Eye (tissue), 1 donor: ENCODE data around the gene CCNYL1.
"Not testable (repeated sequence)": the region's sequence is repeated elsewhere in the genome, so short reads cannot be mapped to it uniquely, and the experiment has no call there.

Experiments used
- DNase-seq: peaks from one replicate; pipeline ENCODE4 v3.0.0-alpha.2; 2015

The CCNYL1 gene

DNA sequence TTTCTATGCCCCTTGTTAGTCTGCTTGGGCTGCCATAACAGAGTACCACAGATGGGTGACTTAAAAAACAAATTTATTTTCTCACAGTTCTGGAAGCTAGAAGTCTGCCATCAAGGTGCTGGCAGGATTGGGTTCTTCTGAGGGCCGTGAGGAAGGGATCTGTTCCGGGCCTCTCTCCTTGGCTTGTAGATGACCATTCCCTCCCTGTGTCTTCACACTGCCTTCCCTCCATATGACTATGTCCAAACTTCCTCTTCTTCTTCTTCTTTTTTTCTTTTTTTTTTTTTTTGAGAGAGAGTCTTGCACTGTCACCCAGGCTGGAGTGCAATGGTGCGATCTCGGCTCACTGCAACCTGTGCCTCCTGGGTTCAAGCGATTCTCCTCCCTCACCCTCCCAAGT, 13.1 kb upstream of the CCNYL1 start:
- no peak for DNase-seq

GRCh38 chr2:207704078-207704477, 7.4 kb upstream of the CCNYL1 start:
- no peak for DNase-seq

GRCh38 chr2:207704671-207705070, 6.8 kb upstream of the CCNYL1 start:
- no peak for DNase-seq

GRCh38 chr2:207706936-207707860, 4.2 kb upstream of the CCNYL1 start:
- no peak for DNase-seq

GRCh38 chr2:207711750-207712530, 500 bp downstream of the CCNYL1 start:
- peak; percentile 75 for DNase-seq

DNA sequence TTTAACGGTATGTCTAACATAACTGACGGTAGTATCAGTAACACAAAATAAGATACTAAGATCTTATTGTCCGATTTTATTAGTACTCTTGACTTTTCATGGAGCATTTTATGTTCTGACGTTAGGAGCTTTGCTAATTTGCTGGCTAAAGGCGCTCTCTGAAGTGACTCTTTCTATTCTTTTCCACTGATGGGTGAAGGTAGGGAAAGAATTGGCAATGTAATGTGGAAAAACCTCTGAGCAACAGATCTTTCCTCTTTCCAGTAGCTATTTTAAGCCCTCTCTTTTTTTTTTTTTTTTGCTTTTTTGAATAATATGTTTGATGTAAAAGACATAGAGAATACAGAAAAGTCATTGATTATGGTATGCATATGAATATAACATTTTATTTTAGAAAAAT, 4.6 kb downstream of the CCNYL1 start:
- no peak for DNase-seq

GRCh38 chr2:207718521-207718920, 7.1 kb downstream of the CCNYL1 start:
- DNase-seq = no peak

DNA sequence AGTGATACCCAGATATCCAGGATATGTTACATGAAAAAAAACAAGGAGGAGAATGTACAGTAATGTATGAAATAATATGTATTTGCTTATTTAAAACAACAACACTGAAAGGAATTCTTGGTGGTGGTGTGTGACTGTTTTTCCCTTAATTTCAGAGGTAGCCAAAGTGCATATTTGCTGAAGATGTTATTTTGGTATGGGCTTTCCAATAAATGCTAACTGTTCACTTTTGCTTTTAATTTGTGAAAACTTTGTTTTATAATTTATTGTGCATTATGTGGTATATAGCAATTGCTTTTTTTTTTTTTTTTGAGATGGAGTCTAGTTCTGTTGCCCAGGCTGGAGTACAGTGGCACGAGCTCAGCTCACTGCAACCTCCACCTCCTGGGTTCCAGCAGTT, 7.6 kb downstream of the CCNYL1 start:
- no peak for DNase-seq

DNA sequence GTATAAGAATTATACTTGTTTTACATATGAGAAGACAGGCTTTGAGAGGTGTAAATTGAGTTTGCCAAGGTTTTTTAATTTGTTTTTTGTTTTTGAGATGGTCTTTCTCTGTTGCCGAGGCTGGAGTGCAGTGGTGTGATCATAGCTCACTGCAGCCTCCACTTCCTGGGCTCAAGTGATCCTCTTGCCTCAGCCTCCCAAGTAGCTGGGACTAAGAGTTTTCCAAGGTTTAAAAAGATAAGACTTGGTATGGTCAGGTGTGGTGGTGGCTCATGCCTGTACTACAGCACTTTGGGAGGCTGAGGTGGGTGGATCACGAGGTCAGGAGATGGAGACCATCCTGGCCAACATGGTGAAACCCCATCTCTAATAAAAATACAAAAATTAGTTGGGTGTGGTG, 8.2 kb downstream of the CCNYL1 start:
- DNase-seq = not testable (repeated sequence)

GRCh38 chr2:207720517-207721187, 9.2 kb downstream of the CCNYL1 start:
- no peak for DNase-seq

DNA sequence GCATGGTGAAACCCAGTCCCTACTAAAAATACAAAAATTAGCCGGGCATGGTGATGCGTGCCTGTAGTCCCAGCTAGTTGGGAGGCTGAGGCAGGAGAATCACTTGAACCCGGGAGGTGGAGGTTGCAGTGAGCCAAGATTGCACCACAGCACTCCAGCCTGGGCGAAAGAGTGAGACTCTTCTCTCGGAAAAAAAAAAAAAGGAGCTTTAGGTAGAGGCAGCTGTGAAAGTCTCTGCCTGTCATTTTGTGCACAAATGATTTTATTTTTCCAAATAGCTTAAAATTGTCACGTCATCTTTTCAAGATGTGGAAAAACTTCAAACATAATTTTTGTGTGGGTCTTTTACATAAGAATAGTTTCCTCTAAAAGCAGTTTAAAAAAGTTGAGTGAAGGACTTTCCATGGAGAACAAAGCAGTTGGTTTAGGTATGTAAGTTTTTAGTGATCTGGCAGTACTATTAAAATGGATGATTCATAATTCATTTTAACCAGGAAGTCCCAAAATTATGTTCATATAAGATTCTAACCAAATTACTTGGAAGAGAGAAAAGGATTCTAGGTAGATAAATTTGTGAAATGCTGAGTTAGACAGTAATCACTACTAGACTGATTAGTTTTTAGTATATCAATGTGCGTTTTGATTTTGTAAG, 11.5 kb downstream of the CCNYL1 start:
- DNase-seq = no peak

- not testable (repeated sequence) for DNase-seq
These were observed 12.0 kb downstream of the CCNYL1 start for GRCh38 chr2:207723425-207723787.

GRCh38 chr2:207724113-207724512, 12.7 kb downstream of the CCNYL1 start:
- DNase-seq = no peak

- no peak for DNase-seq
These were observed 14.6 kb downstream of the CCNYL1 start for GRCh38 chr2:207725873-207726578.

DNA sequence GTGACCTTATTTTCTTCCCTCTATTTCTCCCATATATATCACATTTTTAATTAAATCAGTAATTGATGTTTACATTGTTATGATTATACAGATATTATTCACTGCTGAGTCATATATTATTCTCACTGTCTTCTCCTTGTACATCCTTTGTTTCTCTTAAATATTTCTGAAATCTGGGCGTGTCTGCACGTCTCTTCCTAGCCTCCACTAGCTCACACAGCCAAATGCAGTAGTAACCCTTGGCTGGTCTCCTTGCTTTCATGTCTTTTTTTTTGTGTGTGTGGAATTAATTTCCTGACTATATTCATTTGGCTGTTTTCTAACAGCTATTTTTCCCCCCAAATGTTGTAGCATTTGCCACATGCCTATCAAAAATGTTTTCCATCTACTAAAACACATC, 15.8 kb downstream of the CCNYL1 start:
- DNase-seq = no peak

DNA sequence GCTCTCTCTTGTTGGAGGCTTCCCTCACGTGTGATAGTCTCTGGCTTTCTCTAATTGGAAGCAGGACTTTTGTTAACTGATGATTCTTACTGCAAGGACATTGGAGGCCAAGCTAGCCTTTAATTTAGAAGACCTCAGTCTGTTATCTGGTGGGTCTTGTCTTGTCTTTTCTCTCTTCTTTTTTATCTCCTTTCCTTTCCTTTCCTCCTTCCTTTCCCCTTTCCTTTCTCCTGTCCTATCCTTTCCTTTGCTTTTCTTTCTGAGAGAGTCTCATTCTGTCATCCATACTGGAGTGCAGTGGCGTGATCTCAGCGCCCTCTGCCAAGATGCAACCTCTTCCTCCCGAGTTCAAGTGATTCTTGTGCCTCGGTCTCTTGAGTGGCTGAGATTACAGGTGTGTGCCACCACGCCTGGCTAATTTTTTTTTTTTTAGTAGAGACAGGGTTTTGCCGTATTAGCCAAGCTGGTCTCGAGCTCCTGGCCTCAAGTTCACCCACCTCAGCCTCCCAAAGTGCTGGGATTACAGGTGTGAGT, 18.1 kb downstream of the CCNYL1 start:
- no peak for DNase-seq

GRCh38 chr2:207731138-207731537, 19.7 kb downstream of the CCNYL1 start:
- DNase-seq = no peak

DNA sequence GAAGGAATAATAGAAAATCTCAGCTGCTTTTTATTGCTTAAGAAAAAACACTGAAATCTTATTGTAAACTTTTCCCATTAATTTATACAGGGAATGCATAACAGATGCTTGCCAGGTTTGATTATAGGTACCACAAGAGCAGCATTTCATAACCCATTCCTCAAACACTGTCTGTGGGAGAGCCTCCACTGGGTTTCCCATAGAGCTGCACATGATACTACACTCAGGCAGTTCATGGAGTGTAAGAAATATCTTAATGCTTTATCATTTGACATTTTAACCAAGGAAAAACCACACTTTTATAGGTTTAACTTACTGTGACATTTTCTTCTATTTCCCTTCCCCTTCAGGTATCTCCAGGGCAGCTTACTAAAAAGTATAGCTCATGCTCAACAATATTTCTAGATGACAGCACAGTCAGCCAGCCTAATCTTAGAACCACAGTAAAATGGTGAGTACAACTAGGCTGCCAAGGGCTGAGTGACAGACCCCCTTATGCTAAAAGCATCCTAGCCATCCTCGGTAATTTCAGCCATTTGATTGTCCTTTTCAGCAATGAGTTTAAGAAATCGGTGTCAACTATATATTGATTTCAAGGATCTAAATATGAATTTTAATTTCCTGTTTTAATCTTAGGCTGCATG, 22.3 kb downstream of the CCNYL1 start:
- DNase-seq = no peak

DNA sequence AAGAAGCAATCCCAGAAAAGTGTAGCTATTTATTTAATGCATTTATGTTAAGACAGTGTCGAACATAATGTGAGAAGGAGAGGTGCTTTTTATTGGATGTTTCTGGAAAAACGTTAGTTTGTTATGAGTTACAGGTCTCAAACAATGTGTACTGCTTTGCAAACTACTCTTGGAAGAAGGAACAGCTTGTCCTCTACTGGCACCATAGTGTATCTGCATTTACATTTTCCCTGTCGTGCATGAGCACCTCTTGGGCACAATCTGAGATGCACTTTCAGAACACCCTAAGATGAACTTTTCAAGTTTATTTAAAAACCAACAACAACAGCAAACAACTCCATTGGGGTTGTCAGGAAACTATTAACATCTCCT, 22.8 kb downstream of the CCNYL1 start:
- DNase-seq = peak; percentile 16

DNA sequence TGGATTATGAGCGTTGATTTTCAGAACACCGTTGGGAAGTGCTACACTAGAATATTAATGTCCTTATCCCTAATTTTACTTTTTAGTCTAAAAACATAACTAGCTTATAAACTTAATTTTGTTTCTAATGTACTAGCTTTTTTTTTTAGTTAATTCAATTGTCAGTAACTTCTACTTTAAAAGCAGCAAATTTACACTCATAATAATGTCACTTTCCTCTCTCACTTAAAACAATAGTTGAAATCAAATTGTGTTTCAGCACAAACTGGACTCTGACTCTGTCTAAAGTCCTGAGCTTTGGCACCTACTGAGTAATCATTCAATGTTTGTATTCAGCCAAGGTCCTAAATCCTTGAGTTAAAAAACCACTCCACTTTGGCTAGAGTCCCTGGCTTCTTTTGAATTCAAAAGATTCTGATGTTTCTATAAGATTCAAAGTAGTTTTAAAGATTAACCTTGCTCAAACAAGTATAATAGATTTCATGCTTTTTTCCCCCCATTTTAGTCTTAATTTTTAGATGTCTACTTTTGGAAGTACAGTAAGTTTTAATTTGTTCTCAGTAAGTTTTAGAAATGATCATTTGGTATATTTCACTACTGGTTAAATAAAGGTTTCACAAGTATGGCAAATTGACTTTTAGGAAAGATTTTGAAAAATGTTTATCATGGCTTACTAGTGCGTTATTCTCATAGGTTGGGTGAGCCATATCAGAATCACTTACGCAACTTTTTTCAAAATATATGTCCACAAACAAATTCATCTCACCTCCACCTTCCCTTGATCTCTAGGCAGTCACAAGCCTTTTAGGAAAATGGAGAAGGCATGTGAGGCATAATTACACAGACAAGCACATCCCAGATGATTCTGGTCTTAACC, 23.4 kb downstream of the CCNYL1 start:
- no peak for DNase-seq

- not testable (repeated sequence) for DNase-seq
These were observed 24.0 kb downstream of the CCNYL1 start for GRCh38 chr2:207735513-207735859.
